Measurements from ENCODE around the gene BIN1. TPM values are rescaled to one million over a fixed set of nuclear protein-coding genes. Genes with fewer than 3 reads are reported as not detected.
"Not testable (repeated sequence)": the region's sequence is repeated elsewhere in the genome, so short reads cannot be mapped to it uniquely, and the experiment has no call there.

The BIN1 gene
- polyA plus RNA-seq, 1 donor (not counting 4 experiments of a cell fraction or from before 2014, with no cell fraction given) = 5.4 TPM

- Histone ChIP-seq H3K27ac (ENCODE audit: control insufficient read depth, insufficient read depth, low read length) (no peak overlapping the region), H3K79me2 (ENCODE audit: control insufficient read depth, insufficient read depth, low read length) (no peaks in the 10 kb centered on the region), H3K36me3 (ENCODE audit: control insufficient read depth in 2 of 2, extremely low read depth in 1 of 2, insufficient read depth in 2 of 2, low read length in 2 of 2) (no peaks in the 10 kb centered on the region), H3K9me1 (ENCODE audit: control insufficient read depth, extremely low read depth, insufficient read depth, low read length) (no peaks in the 10 kb centered on the region), H3K9me3 (ENCODE audit: control insufficient read depth, low read depth, low read length) (no peaks in the 10 kb centered on the region), H3K4me2 (ENCODE audit: control insufficient read depth, extremely low read depth, insufficient read depth, low read depth, low read length) (no peak overlapping the region), H3K27me3 (ENCODE audit: control insufficient read depth, extremely low read depth, insufficient read depth, low read length) (no peaks in the 10 kb centered on the region), H3K4me3 (ENCODE audit: control insufficient read depth in 2 of 3, extremely low read depth in 1 of 3, insufficient read depth in 2 of 3, low read depth in 1 of 3, low read length in 3 of 3) (no peak overlapping the region), H4K20me1 (ENCODE audit: control insufficient read depth, extremely low read depth, insufficient read depth, low read length) (no peaks in the 10 kb centered on the region), H3K9ac (ENCODE audit: control insufficient read depth, extremely low read depth, insufficient read depth, low read length) (no peak overlapping the region), H3K4me1 (ENCODE audit: control insufficient read depth, extremely low read depth, insufficient read depth, low read length) (no peaks in the 10 kb centered on the region), H2AFZ (ENCODE audit: control insufficient read depth, low read length) (no peak overlapping the region)
- DNase-seq (ENCODE audit: low read depth, low spot score) (no peak), FAIRE-seq (no peak)
- dilution Hi-C loops (cut with MboI; ENCODE audit: extremely low pct_ligation_motif_present, low sequenced_read_pairs) = no loop called here
- no peak for TF ChIP-seq EZH2 (IDR thresholded peaks at IDR 0.05; ENCODE audit: low read length)
- TF ChIP-seq, protein P1, sequence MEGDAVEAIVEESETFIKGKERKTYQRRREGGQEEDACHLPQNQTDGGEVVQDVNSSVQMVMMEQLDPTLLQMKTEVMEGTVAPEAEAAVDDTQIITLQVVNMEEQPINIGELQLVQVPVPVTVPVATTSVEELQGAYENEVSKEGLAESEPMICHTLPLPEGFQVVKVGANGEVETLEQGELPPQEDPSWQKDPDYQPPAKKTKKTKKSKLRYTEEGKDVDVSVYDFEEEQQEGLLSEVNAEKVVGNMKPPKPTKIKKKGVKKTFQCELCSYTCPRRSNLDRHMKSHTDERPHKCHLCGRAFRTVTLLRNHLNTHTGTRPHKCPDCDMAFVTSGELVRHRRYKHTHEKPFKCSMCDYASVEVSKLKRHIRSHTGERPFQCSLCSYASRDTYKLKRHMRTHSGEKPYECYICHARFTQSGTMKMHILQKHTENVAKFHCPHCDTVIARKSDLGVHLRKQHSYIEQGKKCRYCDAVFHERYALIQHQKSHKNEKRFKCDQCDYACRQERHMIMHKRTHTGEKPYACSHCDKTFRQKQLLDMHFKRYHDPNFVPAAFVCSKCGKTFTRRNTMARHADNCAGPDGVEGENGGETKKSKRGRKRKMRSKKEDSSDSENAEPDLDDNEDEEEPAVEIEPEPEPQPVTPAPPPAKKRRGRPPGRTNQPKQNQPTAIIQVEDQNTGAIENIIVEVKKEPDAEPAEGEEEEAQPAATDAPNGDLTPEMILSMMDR (optimal IDR thresholded peaks at IDR 0.05 in 1 of 3, IDR thresholded peaks at IDR 0.05 in 1 of 3, conservative IDR thresholded peaks at IDR 0.05 in 1 of 3; ENCODE audit: extremely low read depth in 1 of 3, insufficient read depth in 2 of 3, low read length in 3 of 3) = no peak
Observed at GRCh38 chr2:127121776-127122176, 14.8 kb upstream of the BIN1 start.

DNA sequence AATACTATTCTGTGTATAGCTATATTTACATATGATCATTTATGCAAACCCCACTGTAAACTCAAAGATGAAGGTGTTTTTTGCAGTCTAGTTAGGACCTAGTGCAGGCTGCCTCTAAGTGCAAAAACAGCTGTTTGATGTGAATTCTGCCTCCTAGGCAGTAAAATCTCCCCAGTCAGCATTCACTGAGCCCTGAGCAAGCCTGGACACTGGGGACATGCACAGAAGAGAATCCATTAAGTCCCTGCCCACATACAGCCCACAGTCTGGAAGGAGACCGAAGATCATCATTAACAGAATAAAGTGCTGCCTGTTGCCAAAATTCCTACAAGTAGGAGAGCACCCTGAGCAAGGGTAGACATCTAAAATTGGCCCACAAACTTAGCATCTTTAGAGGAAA is 14.4 kb upstream of the BIN1 start:
- Histone ChIP-seq H3K4me3 (ENCODE audit: control insufficient read depth in 2 of 3, extremely low read depth in 1 of 3, insufficient read depth in 2 of 3, low read depth in 1 of 3, low read length in 3 of 3) (no peak overlapping the region), H3K9me3 (ENCODE audit: control insufficient read depth, low read depth, low read length) (no peaks in the 10 kb centered on the region), H3K36me3 (ENCODE audit: control insufficient read depth in 2 of 2, extremely low read depth in 1 of 2, insufficient read depth in 2 of 2, low read length in 2 of 2) (no peaks in the 10 kb centered on the region), H3K4me2 (ENCODE audit: control insufficient read depth, extremely low read depth, insufficient read depth, low read depth, low read length) (no peak overlapping the region), H3K27ac (ENCODE audit: control insufficient read depth, insufficient read depth, low read length) (no peak overlapping the region), H4K20me1 (ENCODE audit: control insufficient read depth, extremely low read depth, insufficient read depth, low read length) (no peaks in the 10 kb centered on the region), H2AFZ (ENCODE audit: control insufficient read depth, low read length) (no peak overlapping the region), H3K9me1 (ENCODE audit: control insufficient read depth, extremely low read depth, insufficient read depth, low read length) (no peaks in the 10 kb centered on the region), H3K79me2 (ENCODE audit: control insufficient read depth, insufficient read depth, low read length) (no peaks in the 10 kb centered on the region), H3K9ac (ENCODE audit: control insufficient read depth, extremely low read depth, insufficient read depth, low read length) (no peak overlapping the region), H3K27me3 (ENCODE audit: control insufficient read depth, extremely low read depth, insufficient read depth, low read length) (no peaks in the 10 kb centered on the region), H3K4me1 (ENCODE audit: control insufficient read depth, extremely low read depth, insufficient read depth, low read length) (no peaks in the 10 kb centered on the region)
- TF ChIP-seq, protein P1 (optimal IDR thresholded peaks at IDR 0.05 in 1 of 3, IDR thresholded peaks at IDR 0.05 in 1 of 3, conservative IDR thresholded peaks at IDR 0.05 in 1 of 3; ENCODE audit: extremely low read depth in 1 of 3, insufficient read depth in 2 of 3, low read length in 3 of 3) = no peak
- no peak for TF ChIP-seq EZH2 (IDR thresholded peaks at IDR 0.05; ENCODE audit: low read length)
- dilution Hi-C loops (cut with MboI; ENCODE audit: extremely low pct_ligation_motif_present, low sequenced_read_pairs) = no loop called here
- DNase-seq (ENCODE audit: low read depth, low spot score) = no peak
- no peak for FAIRE-seq

GRCh38 chr2:127120408-127120807 is 13.5 kb upstream of the BIN1 start:
- H3K27ac ChIP-seq (ENCODE audit: control insufficient read depth, insufficient read depth, low read length); H3K9ac ChIP-seq (ENCODE audit: control insufficient read depth, extremely low read depth, insufficient read depth, low read length); H2AFZ ChIP-seq (ENCODE audit: control insufficient read depth, low read length); H3K9me3 ChIP-seq (ENCODE audit: control insufficient read depth, low read depth, low read length); dilution Hi-C loops (cut with MboI; ENCODE audit: extremely low pct_ligation_motif_present, low sequenced_read_pairs); H3K4me3 ChIP-seq (ENCODE audit: control insufficient read depth in 2 of 3, extremely low read depth in 1 of 3, insufficient read depth in 2 of 3, low read depth in 1 of 3, low read length in 3 of 3); H3K79me2 ChIP-seq (ENCODE audit: control insufficient read depth, insufficient read depth, low read length); H4K20me1 ChIP-seq (ENCODE audit: control insufficient read depth, extremely low read depth, insufficient read depth, low read length); H3K36me3 ChIP-seq (ENCODE audit: control insufficient read depth in 2 of 2, extremely low read depth in 1 of 2, insufficient read depth in 2 of 2, low read length in 2 of 2); H3K4me2 ChIP-seq (ENCODE audit: control insufficient read depth, extremely low read depth, insufficient read depth, low read depth, low read length); DNase-seq (ENCODE audit: low read depth, low spot score); H3K27me3 ChIP-seq (ENCODE audit: control insufficient read depth, extremely low read depth, insufficient read depth, low read length); H3K9me1 ChIP-seq (ENCODE audit: control insufficient read depth, extremely low read depth, insufficient read depth, low read length); H3K4me1 ChIP-seq (ENCODE audit: control insufficient read depth, extremely low read depth, insufficient read depth, low read length); FAIRE-seq: not testable (repeated sequence)
